Transverse colon (tissue), 4 donors: Measurements from ENCODE around the gene PLEKHA7. TPM values are rescaled to one million over a fixed set of nuclear protein-coding genes. Genes with fewer than 3 reads are reported as not detected.

Source experiments
- DNase-seq: peaks from one replicate; pipeline ENCODE4 v3.0.0-alpha.2; 2019
- H3K27ac ChIP-seq, 4 donors: fragments of 200-600 bp; sonication (generic); 2 replicates each; pipeline ENCODE4 v1.5.1; 2016 to 2018; ENCODE audit warnings: inconsistent platforms in 4 of 4
- H3K27me3 ChIP-seq: fragments of 200-600 bp; sonication (generic); 2 replicates; pipeline ENCODE4 v1.5.1; 2017; ENCODE audit warnings: inconsistent platforms
- H3K36me3 ChIP-seq, 4 donors: fragments of 200-600 bp; sonication (generic); 2 replicates each; pipeline ENCODE4 v1.5.1; 2017 to 2019; ENCODE audit warnings: inconsistent platforms in 4 of 4
- H3K4me1 ChIP-seq, 4 donors: fragments of 200-600 bp; sonication (generic); 2 replicates each; pipeline ENCODE4 v1.5.1; 2017 to 2020; ENCODE audit warnings: inconsistent platforms in 4 of 4
- H3K4me3 ChIP-seq, 4 donors: fragments of 200-600 bp; sonication (generic); 1 replicate in 1 of 4; 2 replicates in 3 of 4; pipeline versions ENCODE4 v1.5.1 to v1.6.1; 2017 to 2019; ENCODE audit warnings: inconsistent platforms in 4 of 4
- H3K9me3 ChIP-seq, 2 donors: fragments of 200-600 bp; sonication (generic); 2 replicates each; pipeline ENCODE4 v1.5.1; 2017 to 2019; ENCODE audit warnings: inconsistent platforms in 2 of 2
- EP300 ChIP-seq: sonication (generic); formaldehyde crosslinking; IDR thresholded peaks from one replicate; pipeline ENCODE4 v1.6.1; 2017; ENCODE audit warnings: antibody characterized with exemption, low read depth
- POLR2A ChIP-seq: fragments of 450-650 bp; IDR thresholded peaks from one replicate; pipeline ENCODE4 v1.6.1; 2016; ENCODE audit warnings: antibody characterized with exemption, mild to moderate bottlenecking, moderate library complexity
- POLR2AphosphoS5 ChIP-seq, 3 donors: sonication (generic); formaldehyde crosslinking; IDR thresholded peaks; one replicate each; pipeline ENCODE4 v1.6.1; 2016; ENCODE audit warnings: antibody characterized with exemption in 3 of 3
- WGBS, 2 donors: methylation state at CpG; one replicate each; pipeline ENCODE4 v1.1.5; 2018; ENCODE audit warnings: low coverage in 1 of 2; 5-methylcytosine and 5-hydroxymethylcytosine counted together
- in situ Hi-C, 4 donors: fragments of 200-750 bp; cut with MboI; loops; one replicate each; pipeline versions ENCODE4 v1.15.0 to v1.15.1; 2017; ENCODE audit warnings: low sequenced_read_pairs in 3 of 4, low pct_ligation_motif_present in 1 of 4, low pct_unique_long_range_greater_than_20kb in 1 of 4
- intact Hi-C: fragments of 100-400 bp; cut with DNase I; formaldehyde crosslinking; loops from one replicate; pipeline ENCODE4 v1.15.1; 2023; ENCODE audit warnings: low total_unique reads
- total RNA-seq, 4 donors: library from RNA; depleted of rRNA; stranded (reverse); fragments of >200 nt; gene quantifications; one replicate each; pipeline ENCODE4 v1.1.0, GENCODE V29; 2016
- TF ChIP-seq, protein P1 (sequence below), 5 experiments: fragments of 200-600 bp in 3 of 5; fragments of 450-650 bp in 2 of 5; sonication (generic) in 3 of 5; IDR thresholded peaks; 1 replicate in 2 of 5; 2 replicates in 3 of 5; pipeline ENCODE4 v1.5.1; 2016 to 2017; ENCODE audit warnings: antibody characterized with exemption in 5 of 5, inconsistent platforms in 3 of 5, mild to moderate bottlenecking in 2 of 5, moderate library complexity in 1 of 5

The PLEKHA7 gene
- total RNA-seq, 4 donors from 2014 or later: 109 to 243 (median 114) TPM

DNA sequence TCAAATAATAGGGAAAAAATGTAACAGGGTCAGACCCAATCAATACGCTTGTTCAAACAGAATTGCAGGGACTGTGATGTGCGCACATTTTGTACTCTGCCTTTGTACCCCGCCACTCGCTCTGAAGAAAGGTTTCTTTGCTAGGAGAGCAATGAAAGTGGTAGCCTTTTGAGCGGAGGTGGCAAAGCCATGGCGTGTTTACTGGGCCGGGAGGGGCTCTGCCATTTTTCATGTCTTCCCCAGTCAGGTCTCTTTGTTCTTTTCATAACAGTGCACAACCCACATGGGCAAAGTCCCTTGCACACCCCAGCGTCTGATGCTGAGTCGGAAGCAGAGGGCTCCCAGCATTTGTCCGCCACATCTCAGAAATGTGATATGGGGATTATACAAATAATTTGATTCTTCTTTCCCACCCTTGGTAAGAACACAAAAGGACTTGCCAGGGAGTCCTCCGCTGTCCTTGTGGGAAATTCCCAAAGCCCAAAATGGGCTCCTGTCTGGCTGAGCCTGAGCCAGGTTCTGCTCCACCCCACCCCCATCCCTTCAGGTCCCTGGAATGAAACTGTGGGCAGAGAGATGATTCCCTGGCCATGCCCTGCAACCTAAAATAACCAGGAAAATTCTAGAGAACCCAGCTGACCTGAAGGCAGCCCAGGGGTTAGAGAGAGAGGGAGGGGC lies 239.1 kb downstream of the PLEKHA7 start:
- Histone ChIP-seq H3K9me3 (no peaks in the 10 kb centered on the region), H3K4me1 (peaks cover 0 to 6% (median 0%) of the 10 kb centered on the region in 4 donors), H3K36me3 (no peaks in the 10 kb centered on the region), H3K4me3 (no peak overlapping the region), H3K27ac (no peak overlapping the region), H3K27me3 (no peaks in the 10 kb centered on the region)
- no peak for DNase-seq
- no peak for TF ChIP-seq EP300
- TF ChIP-seq, protein P1, sequence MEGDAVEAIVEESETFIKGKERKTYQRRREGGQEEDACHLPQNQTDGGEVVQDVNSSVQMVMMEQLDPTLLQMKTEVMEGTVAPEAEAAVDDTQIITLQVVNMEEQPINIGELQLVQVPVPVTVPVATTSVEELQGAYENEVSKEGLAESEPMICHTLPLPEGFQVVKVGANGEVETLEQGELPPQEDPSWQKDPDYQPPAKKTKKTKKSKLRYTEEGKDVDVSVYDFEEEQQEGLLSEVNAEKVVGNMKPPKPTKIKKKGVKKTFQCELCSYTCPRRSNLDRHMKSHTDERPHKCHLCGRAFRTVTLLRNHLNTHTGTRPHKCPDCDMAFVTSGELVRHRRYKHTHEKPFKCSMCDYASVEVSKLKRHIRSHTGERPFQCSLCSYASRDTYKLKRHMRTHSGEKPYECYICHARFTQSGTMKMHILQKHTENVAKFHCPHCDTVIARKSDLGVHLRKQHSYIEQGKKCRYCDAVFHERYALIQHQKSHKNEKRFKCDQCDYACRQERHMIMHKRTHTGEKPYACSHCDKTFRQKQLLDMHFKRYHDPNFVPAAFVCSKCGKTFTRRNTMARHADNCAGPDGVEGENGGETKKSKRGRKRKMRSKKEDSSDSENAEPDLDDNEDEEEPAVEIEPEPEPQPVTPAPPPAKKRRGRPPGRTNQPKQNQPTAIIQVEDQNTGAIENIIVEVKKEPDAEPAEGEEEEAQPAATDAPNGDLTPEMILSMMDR (IDR thresholded peaks at IDR 0.05): no peak
- no peak for TF ChIP-seq POLR2AphosphoS5 (IDR thresholded peaks at IDR 0.05)
- no peak for TF ChIP-seq POLR2A
- intact Hi-C loops: no loop called here
- WGBS, 2 donors: 90 to 93% methylated on average over 3 to 11 of the region's 11 CpGs
- in situ Hi-C loops: no loop called here

DNA sequence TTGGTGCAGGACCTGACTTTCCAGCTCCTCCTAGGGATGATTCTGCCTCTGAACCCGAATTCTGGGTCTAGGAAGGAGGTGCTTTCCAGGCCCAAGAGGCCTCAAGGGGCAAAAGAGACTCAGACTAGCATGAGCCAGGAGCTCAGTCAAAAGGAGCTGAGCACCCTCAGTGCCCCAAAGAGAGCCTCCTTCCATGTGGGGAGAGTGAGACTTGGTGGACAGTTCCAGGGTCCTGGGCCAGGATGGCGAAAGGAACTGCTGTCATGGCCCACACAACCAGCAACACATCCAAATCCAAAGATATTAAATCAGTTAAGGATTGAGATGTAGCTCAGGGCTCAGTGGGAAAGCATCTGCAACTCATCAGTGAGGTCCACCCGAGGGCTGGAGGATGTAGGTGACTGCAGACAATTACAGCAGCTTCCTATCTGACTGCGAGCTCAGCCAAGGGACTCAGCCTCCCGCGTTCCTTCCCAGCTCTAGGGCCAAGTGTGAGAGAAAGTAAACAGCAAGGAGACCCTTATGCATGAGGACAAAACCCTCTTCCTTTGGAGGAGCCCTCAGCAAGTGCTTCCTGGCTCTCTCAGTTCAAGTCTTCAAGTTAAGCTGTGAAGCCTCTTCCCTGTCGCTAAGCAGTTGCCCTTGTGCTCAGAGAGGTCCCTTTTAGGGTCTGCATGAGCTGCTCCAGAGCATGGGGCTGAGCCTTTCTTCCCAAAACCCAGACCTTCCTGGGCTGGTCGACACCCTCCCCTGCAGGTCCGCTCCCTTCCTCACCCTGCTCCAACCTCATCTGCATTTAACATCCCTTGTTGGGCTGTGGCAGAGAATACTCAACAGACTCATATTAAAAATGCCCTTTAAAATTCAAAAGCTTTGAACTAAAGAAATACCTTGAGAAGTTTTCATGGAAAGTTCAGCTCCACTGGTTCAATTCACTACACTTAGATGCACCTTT lies 240.0 kb downstream of the PLEKHA7 start:
- in situ Hi-C loops (no loop called here), intact Hi-C loops (no loop called here)
- Histone ChIP-seq H3K4me3 (no peak overlapping the region), H3K27me3 (no peaks in the 10 kb centered on the region), H3K4me1 (peaks cover 0 to 2% (median 0%) of the 10 kb centered on the region in 4 donors), H3K27ac (no peak overlapping the region), H3K36me3 (no peaks in the 10 kb centered on the region), H3K9me3 (no peaks in the 10 kb centered on the region)
- no peak for DNase-seq
- 73% methylated on average over 9 of the region's 9 CpGs; no CpG with 5 or more reads in 1 of the 2 donors for WGBS, 2 donors
- no peak for TF ChIP-seq EP300
- TF ChIP-seq, protein P1 (IDR thresholded peaks at IDR 0.05): no peak
- TF ChIP-seq POLR2AphosphoS5 (IDR thresholded peaks at IDR 0.05): no peak
- TF ChIP-seq POLR2A: no peak

DNA sequence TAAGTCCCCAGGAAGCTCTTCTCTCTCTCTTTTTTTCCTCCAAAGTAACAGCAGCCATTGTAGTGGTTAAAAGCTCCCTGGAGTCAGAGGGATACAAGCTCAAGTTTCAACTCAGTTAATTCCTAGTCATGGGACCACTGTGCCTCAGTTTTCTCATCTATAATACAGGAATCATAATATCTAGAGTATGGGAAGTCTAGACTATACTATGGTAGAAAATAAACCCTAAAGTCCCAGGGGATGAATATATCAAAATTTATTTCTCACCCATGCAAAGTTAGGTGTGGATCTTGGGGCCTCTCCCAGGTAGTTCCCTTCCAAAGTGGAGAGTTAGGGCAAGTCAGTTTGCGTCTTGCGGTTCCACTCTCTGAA lies 242.1 kb downstream of the PLEKHA7 start:
- WGBS, 2 donors: 100% methylated on average over 2 of the region's 2 CpGs
- H3K27ac ChIP-seq: no peak overlapping the region
- no peaks in the 10 kb centered on the region for H3K9me3 ChIP-seq
- H3K4me1 ChIP-seq: no peaks in the 10 kb centered on the region
- no peak for TF ChIP-seq POLR2A
- no peak for TF ChIP-seq POLR2AphosphoS5 (IDR thresholded peaks at IDR 0.05)
- no peak for TF ChIP-seq EP300
- TF ChIP-seq, protein P1 (IDR thresholded peaks at IDR 0.05): no peak
- in situ Hi-C loops: no loop called here
- DNase-seq: no peak
- intact Hi-C loops: no loop called here
- H3K4me3 ChIP-seq: no peak overlapping the region
- H3K36me3 ChIP-seq: no peaks in the 10 kb centered on the region
- H3K27me3 ChIP-seq: no peaks in the 10 kb centered on the region

DNA sequence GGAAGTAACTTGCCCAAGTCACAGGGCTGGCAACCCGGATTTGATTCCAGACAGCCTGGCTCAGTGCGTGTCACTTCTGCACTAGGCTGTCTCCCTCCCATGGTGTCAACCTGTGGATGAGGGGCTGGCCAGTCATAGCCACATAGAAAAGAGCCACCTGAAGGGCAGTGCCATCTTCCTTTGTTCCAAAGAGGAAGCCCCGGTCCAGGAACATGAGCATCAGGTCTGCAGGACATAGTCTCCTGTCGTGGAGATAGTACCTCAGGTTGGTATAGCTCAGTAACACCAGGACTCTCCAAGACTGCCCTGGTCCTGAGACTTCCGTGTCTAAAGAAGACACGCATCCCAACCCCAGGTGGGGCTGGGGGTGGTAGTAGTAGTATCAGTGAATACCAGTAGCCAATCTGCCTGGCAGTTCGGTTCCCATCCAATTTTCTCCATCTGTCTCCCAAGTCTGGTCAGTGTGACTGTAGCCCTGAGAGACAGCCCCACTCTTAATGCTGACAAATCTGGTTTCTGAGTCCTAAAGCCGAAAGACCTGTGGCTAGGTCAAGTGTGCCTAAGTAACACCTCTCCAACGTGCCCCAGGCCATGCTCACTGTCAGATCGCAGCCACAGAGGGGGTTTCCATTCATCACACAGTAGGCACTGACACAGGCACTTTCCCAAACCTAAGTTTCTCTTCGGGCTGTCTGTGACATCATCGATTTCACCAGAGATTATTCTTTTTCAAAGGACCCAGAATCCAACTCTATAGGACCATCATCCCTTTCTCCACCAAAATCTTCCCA lies 242.7 kb downstream of the PLEKHA7 start:
- no peak overlapping the region for H3K4me3 ChIP-seq
- no peak overlapping the region for H3K27ac ChIP-seq
- no peak for TF ChIP-seq POLR2AphosphoS5 (IDR thresholded peaks at IDR 0.05)
- no peaks in the 10 kb centered on the region for H3K4me1 ChIP-seq
- 91 to 100% methylated on average over 1 to 12 of the region's 12 CpGs for WGBS, 2 donors
- no peak for DNase-seq
- H3K9me3 ChIP-seq: no peaks in the 10 kb centered on the region
- H3K36me3 ChIP-seq: no peaks in the 10 kb centered on the region
- H3K27me3 ChIP-seq: no peaks in the 10 kb centered on the region
- in situ Hi-C loops (no loop called here), intact Hi-C loops (no loop called here)
